AG04449 (cell line): ENCODE results near the gene PDXP.

Source experiments
- CTCF ChIA-PET: fragments of 350-600 bp; formaldehyde crosslinking; extraction: SDS; loops from one replicate; lab custom pipeline; 2021; ENCODE audit warnings: antibody characterized with exemption; lab: Yijun Ruan, JAX
- POLR2A ChIA-PET: fragments of 400-600, 350-600 bp; formaldehyde crosslinking; extraction: SDS; loops from one replicate; lab custom pipeline; 2020; ENCODE audit warnings: antibody characterized with exemption, inconsistent platforms; lab: Yijun Ruan, JAX
- DNase-seq: peaks from one replicate; pipeline ENCODE4 v3.0.0-alpha.2; 2010; ENCODE audit warnings: low read depth, low spot score
- H3K4me3 ChIP-seq: 2 replicates; pipeline ENCODE4 v1.5.1; 2011; ENCODE audit warnings: low read depth, mild to moderate bottlenecking, control low read depth, low read length
- CTCF ChIP-seq: IDR thresholded peaks from one replicate; pipeline ENCODE4 v1.5.1; 2011; ENCODE audit warnings: mild to moderate bottlenecking, moderate library complexity, low read length, control low read depth, inconsistent platforms; ENCODE audit not compliant: insufficient read depth; ENCODE audit errors: missing control alignments

PDXP gene

GRCh38 chr22:37630839-37631435, 27.6 kb upstream of the PDXP start:
- ChIA-PET POLR2A (interaction anchor here (0.9 to 4.7 kb wide), 3 partner anchors 18 to 50 kb away, joined by 4 to 18 read pairs (median 6); partner anchors contain the start of gene LGALS1), CTCF (interaction anchor here (0.5 to 29.4 kb wide), 7 partner anchors 7 to 161 kb away, joined by 3 to 454 read pairs (median 5); partner anchors contain the start of genes LGALS1, NOL12 and SH3BP1)
- DNase-seq = no peak
- H3K4me3 ChIP-seq = no peak overlapping the region
- TF ChIP-seq CTCF = no peak

GRCh38 chr22:37631448-37632173, 26.9 kb upstream of the PDXP start:
- POLR2A ChIA-PET = interaction anchor here (0.6 to 4.7 kb wide), 4 partner anchors 18 to 50 kb away, joined by 3 to 18 read pairs (median 5); partner anchors contain the start of gene LGALS1
- H3K4me3 ChIP-seq = no peak overlapping the region
- CTCF ChIA-PET = interaction anchor here (0.5 to 29.4 kb wide), 9 partner anchors 7 to 186 kb away, joined by 3 to 454 read pairs (median 5); partner anchors contain the start of genes LGALS1, NOL12, SH3BP1 and TRIOBP
- no peak for DNase-seq
- no peak for TF ChIP-seq CTCF

- DNase-seq = no peak
- H3K4me3 ChIP-seq = no peak overlapping the region
- ChIA-PET POLR2A (interaction anchor here (0.6 to 4.7 kb wide), 6 partner anchors 11 to 49 kb away, joined by 3 to 28 read pairs (median 6); partner anchors contain the start of genes GGA1, LGALS1 and PDXP), CTCF (interaction anchor here (0.9 to 29.4 kb wide), 14 partner anchors 7 to 185 kb away, joined by 3 to 454 read pairs (median 5); partner anchors contain the start of genes LGALS1, NOL12, PDXP and SH3BP1)
- no peak for TF ChIP-seq CTCF
Measured at GRCh38 chr22:37632174-37633088, 26.1 kb upstream of the PDXP start.

- ChIA-PET POLR2A (interaction anchor here (1.2 to 4.7 kb wide), 6 partner anchors 10 to 48 kb away, joined by 4 to 28 read pairs (median 6); partner anchors contain the start of genes GGA1, LGALS1 and PDXP), CTCF (interaction anchor here (0.8 to 29.4 kb wide), 14 partner anchors 6 to 174 kb away, joined by 3 to 454 read pairs (median 5); partner anchors contain the start of genes LGALS1, NOL12, PDXP and SH3BP1)
- no peak overlapping the region for H3K4me3 ChIP-seq
- no peak for TF ChIP-seq CTCF
- no peak for DNase-seq
Measured at GRCh38 chr22:37633089-37633624, 25.4 kb upstream of the PDXP start.

GRCh38 chr22:37633625-37634416, 24.7 kb upstream of the PDXP start:
- ChIA-PET POLR2A (interaction anchor here (1.2 to 4.7 kb wide), 6 partner anchors 9 to 48 kb away, joined by 4 to 28 read pairs (median 6); partner anchors contain the start of genes GGA1, LGALS1 and PDXP), CTCF (interaction anchor here (0.8 to 29.4 kb wide), 18 partner anchors 5 to 173 kb away, joined by 3 to 454 read pairs (median 4); partner anchors contain the start of genes LGALS1, NOL12, PDXP and SH3BP1)
- peak; percentile 42 for DNase-seq

More at GRCh38 chr22:37633625-37634416, 24.7 kb upstream of the PDXP start:
- no peak overlapping the region; the same call in 1 of the 2 replicates for H3K4me3 ChIP-seq
- peak; percentile 39 for TF ChIP-seq CTCF
